PC-9 (cell line): ENCODE data around the gene CSH1. TPM values are rescaled to one million over a fixed set of nuclear protein-coding genes. Genes with fewer than 3 reads are reported as not detected.

Source experiments
- BruUV-seq: library from RNA; stranded (reverse); fragments of 400-500 nt; replicated peaks from 2 replicates; lab custom pipeline; 2021; lab: Mats Ljungman, UMichigan
- CTCF ChIA-PET: fragments of 300-600 bp; sonication (Branson Sonifier 250); formaldehyde crosslinking; loops from one replicate; lab custom pipeline; 2022; ENCODE audit warnings: antibody characterized with exemption; lab: Charles Lee
- POLR2A ChIA-PET: fragments of 300-600 bp; sonication (Branson Sonifier 250); formaldehyde crosslinking; loops from one replicate; lab custom pipeline; 2022; ENCODE audit warnings: antibody characterized with exemption; ENCODE audit not compliant: unreplicated experiment; lab: Charles Lee
- DNase-seq, 2 experiments: peaks; one replicate each; pipeline versions ENCODE4 v3.0.0 to v3.0.0-alpha.2; 2015 to 2022; ENCODE audit warnings: mixed read lengths in 1 of 2
- H2AFZ ChIP-seq: fragments of 200-600 bp; sonication (generic); 2 replicates; pipeline ENCODE4 v1.8.1; 2017; ENCODE audit warnings: antibody characterized with exemption
- H3F3A ChIP-seq: fragments of 200-600 bp; sonication (generic); 2 replicates; pipeline ENCODE4 v1.8.1; 2017; ENCODE audit warnings: antibody characterized with exemption, mild to moderate bottlenecking, low read depth; ENCODE audit not compliant: insufficient read depth
- H3K27ac ChIP-seq: fragments of 200-600 bp; sonication (generic); 2 replicates; pipeline ENCODE4 v1.6.1; 2016; ENCODE audit warnings: mixed run types
- H3K27me3 ChIP-seq: fragments of 200-600 bp; sonication (generic); 2 replicates; pipeline ENCODE4 v1.6.1; 2016; ENCODE audit warnings: low read depth, mixed run types; ENCODE audit not compliant: insufficient read depth
- H3K36me3 ChIP-seq: fragments of 200-600 bp; sonication (generic); 2 replicates; pipeline ENCODE4 v1.6.1; 2016; ENCODE audit warnings: low read depth, mixed run types
- H3K4me1 ChIP-seq: fragments of 200-600 bp; sonication (generic); replicated peaks from 2 replicates; pipeline ENCODE4 v1.6.1; 2016; ENCODE audit warnings: mixed run types; ENCODE audit not compliant: insufficient read depth
- H3K4me2 ChIP-seq: fragments of 200-600 bp; sonication (generic); 2 replicates; pipeline ENCODE4 v1.6.1; 2017; ENCODE audit warnings: mixed run types
- H3K4me3 ChIP-seq: fragments of 200-600 bp; sonication (generic); 2 replicates; pipeline ENCODE4 v1.6.1; 2016; ENCODE audit warnings: mixed run types
- H3K79me2 ChIP-seq: fragments of 200-600 bp; sonication (generic); 2 replicates; pipeline ENCODE4 v1.6.1; 2017; ENCODE audit warnings: low read depth, mixed run types
- H3K9me2 ChIP-seq: fragments of 200-600 bp; sonication (generic); 2 replicates; pipeline ENCODE4 v1.8.1; 2017; ENCODE audit warnings: mild to moderate bottlenecking; ENCODE audit not compliant: insufficient read depth
- H3K9me3 ChIP-seq: fragments of 200-600 bp; sonication (generic); 2 replicates; pipeline ENCODE4 v1.8.1; 2016; ENCODE audit warnings: low read depth; ENCODE audit not compliant: insufficient read depth
- H4K20me1 ChIP-seq: fragments of 200-600 bp; sonication (generic); 2 replicates; pipeline ENCODE4 v1.8.1; 2017; ENCODE audit not compliant: insufficient read depth
- EZH2 ChIP-seq: fragments of 200-600 bp; sonication (generic); IDR thresholded peaks from 2 replicates; pipeline ENCODE4 v1.8.0; 2017; ENCODE audit warnings: antibody characterized with exemption, low read depth
- intact Hi-C: fragments of 100-400 bp; cut with micrococcal nuclease; formaldehyde crosslinking; loops from one replicate; pipeline ENCODE4 v1.10.0; 2022; ENCODE audit not compliant: unreplicated experiment
- total RNA-seq: library from RNA; stranded (reverse); gene quantifications from 2 replicates; pipeline ENCODE4 v1.2.3, GENCODE V29; 2021
- TF ChIP-seq, protein P1 (sequence below): fragments of 200-600 bp; sonication (generic); conservative IDR thresholded peaks from 2 replicates; pipeline ENCODE4 v1.6.1; 2017; ENCODE audit warnings: mixed run types, antibody characterized with exemption, mild to moderate bottlenecking, moderate library complexity

The CSH1 gene
- total RNA-seq, 1 experiment from 2014 or later = not detected

DNA sequence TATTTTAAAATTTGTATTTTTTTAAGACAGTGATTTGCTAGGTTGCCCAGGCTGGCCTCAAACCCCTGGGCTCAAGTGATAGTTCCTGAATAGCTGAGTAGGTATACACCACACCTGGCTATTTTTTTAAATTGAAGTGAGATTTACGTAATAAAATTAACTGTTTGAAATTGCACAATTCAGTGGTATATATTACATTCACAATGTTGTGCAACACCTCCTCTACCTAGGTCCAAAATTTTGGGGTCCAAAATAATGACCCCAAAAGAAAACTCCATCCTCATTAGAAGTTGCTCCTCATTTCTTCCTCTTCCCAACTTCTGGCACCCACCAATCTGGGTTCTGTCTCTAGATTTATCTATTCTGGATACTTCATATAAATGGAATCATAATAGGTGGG lies 50.9 kb downstream of the CSH1 start:
- no peaks in the 10 kb centered on the region; the same call in 1 of the 2 replicates for H3K9me3 ChIP-seq
- H3K27me3 ChIP-seq = no peaks in the 10 kb centered on the region
- intact Hi-C loops = loop anchor here (10.0 kb wide), 1 partner anchor 421 kb away; no protein-coding TSS in a partner anchor
- no TSS peak for BruUV-seq
- no peak overlapping the region for H3K27ac ChIP-seq
- DNase-seq = no peak
- peaks cover 16% of the 10 kb centered on the region for H3K4me1 ChIP-seq
- ChIA-PET POLR2A (no interaction called here), CTCF (no interaction called here)
- TF ChIP-seq EZH2 = no peak
- TF ChIP-seq, protein P1, sequence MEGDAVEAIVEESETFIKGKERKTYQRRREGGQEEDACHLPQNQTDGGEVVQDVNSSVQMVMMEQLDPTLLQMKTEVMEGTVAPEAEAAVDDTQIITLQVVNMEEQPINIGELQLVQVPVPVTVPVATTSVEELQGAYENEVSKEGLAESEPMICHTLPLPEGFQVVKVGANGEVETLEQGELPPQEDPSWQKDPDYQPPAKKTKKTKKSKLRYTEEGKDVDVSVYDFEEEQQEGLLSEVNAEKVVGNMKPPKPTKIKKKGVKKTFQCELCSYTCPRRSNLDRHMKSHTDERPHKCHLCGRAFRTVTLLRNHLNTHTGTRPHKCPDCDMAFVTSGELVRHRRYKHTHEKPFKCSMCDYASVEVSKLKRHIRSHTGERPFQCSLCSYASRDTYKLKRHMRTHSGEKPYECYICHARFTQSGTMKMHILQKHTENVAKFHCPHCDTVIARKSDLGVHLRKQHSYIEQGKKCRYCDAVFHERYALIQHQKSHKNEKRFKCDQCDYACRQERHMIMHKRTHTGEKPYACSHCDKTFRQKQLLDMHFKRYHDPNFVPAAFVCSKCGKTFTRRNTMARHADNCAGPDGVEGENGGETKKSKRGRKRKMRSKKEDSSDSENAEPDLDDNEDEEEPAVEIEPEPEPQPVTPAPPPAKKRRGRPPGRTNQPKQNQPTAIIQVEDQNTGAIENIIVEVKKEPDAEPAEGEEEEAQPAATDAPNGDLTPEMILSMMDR = no peak
- H3K36me3 ChIP-seq = no peaks in the 10 kb centered on the region
- H3K79me2 ChIP-seq = peaks cover 18% of the 10 kb centered on the region
- H3K4me2 ChIP-seq = no peak overlapping the region
- H3K4me3 ChIP-seq = no peak overlapping the region
- no peak overlapping the region for H2AFZ ChIP-seq
- no peaks in the 10 kb centered on the region for H4K20me1 ChIP-seq
- H3K9me2 ChIP-seq = no peaks in the 10 kb centered on the region
- H3F3A ChIP-seq = peaks cover under 1% of the 10 kb centered on the region; the same call in 1 of the 2 replicates

Other genes starting within 250 kb of the CSH1 start
- gene LIMD2, start 196.4 kb downstream of the CSH1 start, total RNA-seq = 1.6 and 2.7 TPM in 2 replicates
- gene STRADA, start 154.8 kb downstream of the CSH1 start, total RNA-seq = 28.8 and 30.6 TPM in 2 replicates
- gene CCDC47, start 123.0 kb downstream of the CSH1 start, total RNA-seq = 64.0 and 89.3 TPM in 2 replicates
- gene DDX42, start 122.4 kb downstream of the CSH1 start, total RNA-seq = 107 and 130 TPM in 2 replicates
- 128 and 150 TPM in 2 replicates for gene PSMC5, start 69.1 kb downstream of the CSH1 start, total RNA-seq
- gene FTSJ3, start 68.9 kb downstream of the CSH1 start, total RNA-seq = 36.9 and 44.0 TPM in 2 replicates
- 73.6 and 98.7 TPM in 2 replicates for gene SMARCD2, start 53.9 kb downstream of the CSH1 start, total RNA-seq
- gene CSH2, start 22.9 kb downstream of the CSH1 start, total RNA-seq = not detected in 2 replicates
- not detected in 2 replicates for gene GH2, start 14.6 kb downstream of the CSH1 start, total RNA-seq
- gene CSHL1, start 14.7 kb upstream of the CSH1 start, total RNA-seq = not detected in 2 replicates
- gene GH1, start 22.3 kb upstream of the CSH1 start, total RNA-seq = not detected in 2 replicates
- not detected in 2 replicates for gene CD79B, start 35.8 kb upstream of the CSH1 start, total RNA-seq
- gene SCN4A, start 76.3 kb upstream of the CSH1 start, total RNA-seq = 1.4 and 1.7 TPM in 2 replicates
- 2.4 and 2.8 TPM in 2 replicates for gene PRR29, start 101.8 kb upstream of the CSH1 start, total RNA-seq
- gene ICAM2, start 124.1 kb upstream of the CSH1 start, total RNA-seq = 7.8 and 9.2 TPM in 2 replicates
- 9.2 and 11.7 TPM in 2 replicates for gene ERN1, start 233.6 kb upstream of the CSH1 start, total RNA-seq